ENCODE results near the gene TRAF4. TPM values are rescaled to one million over a fixed set of nuclear protein-coding genes. Genes with fewer than 3 reads are reported as not detected.

TRAF4 gene
- polyA plus RNA-seq, 1 donor from 2014 or later, result 139 TPM

GRCh38 chr17:28747801-28748750 lies 4.3 kb downstream of the TRAF4 start:
- Histone ChIP-seq H3K9ac (ENCODE audit: low read length) (peak overlapping the region; percentile 7), H3K9me2 (ENCODE audit: insufficient read depth, low read length) (no peaks in the 10 kb centered on the region), H3K27ac (ENCODE audit: low read length) (no peak overlapping the region), H3K27me3 (ENCODE audit: insufficient read depth, low read depth, low read length) (no peaks in the 10 kb centered on the region), H3K79me2 (replicated peaks; ENCODE audit: insufficient read depth, low read length) (peaks cover 43% of the 10 kb centered on the region), H4K20me1 (ENCODE audit: insufficient read depth) (peaks cover 28% of the 10 kb centered on the region), H3F3A (ENCODE audit: insufficient read depth, low read length, poor library complexity, severe bottlenecking) (peaks cover 4% of the 10 kb centered on the region), H3K9me3 (ENCODE audit: low read length) (no peaks in the 10 kb centered on the region), H3K4me2 (ENCODE audit: low read length) (no peak overlapping the region), H3K36me3 (ENCODE audit: insufficient read depth, low read length) (peaks cover 22% of the 10 kb centered on the region), H2AFZ (ENCODE audit: low read depth, low read length) (no peak overlapping the region), H3K4me3 (ENCODE audit: low read length) (no peak overlapping the region)
- TF ChIP-seq EZH2 (IDR thresholded peaks at IDR 0.05; ENCODE audit: borderline replicate concordance, insufficient read depth, low read length, poor library complexity, severe bottlenecking), result no peak
- peak; percentile 5 for TF ChIP-seq POLR2AphosphoS5 (IDR thresholded peaks at IDR 0.05)
- TF ChIP-seq TAF1 (IDR thresholded peaks at IDR 0.05; ENCODE audit: low read depth), result no peak

GRCh38 chr17:28748852-28749515 lies 5.2 kb downstream of the TRAF4 start:
- no peaks in the 10 kb centered on the region for H3K9me2 ChIP-seq (ENCODE audit: insufficient read depth, low read length)
- H3K4me3 ChIP-seq (ENCODE audit: low read length), result peak overlapping the region; percentile 39
- no peaks in the 10 kb centered on the region for H3K27me3 ChIP-seq (ENCODE audit: insufficient read depth, low read depth, low read length)
- H2AFZ ChIP-seq (ENCODE audit: low read depth, low read length), result no peak overlapping the region
- peak overlapping the region; percentile 56 for H3K9ac ChIP-seq (ENCODE audit: low read length)
- H3K4me2 ChIP-seq (ENCODE audit: low read length), result no peak overlapping the region
- H3K27ac ChIP-seq (ENCODE audit: low read length), result peak overlapping the region; percentile 59
- TF ChIP-seq EZH2 (IDR thresholded peaks at IDR 0.05; ENCODE audit: borderline replicate concordance, insufficient read depth, low read length, poor library complexity, severe bottlenecking) (no peak), MXI1 (conservative IDR thresholded peaks at IDR 0.05; ENCODE audit: poor library complexity, severe bottlenecking) (no peak), POLR2AphosphoS5 (IDR thresholded peaks at IDR 0.05) (peak; percentile 1)
- H3F3A ChIP-seq (ENCODE audit: insufficient read depth, low read length, poor library complexity, severe bottlenecking), result peaks cover 4% of the 10 kb centered on the region
- H4K20me1 ChIP-seq (ENCODE audit: insufficient read depth), result peaks cover 28% of the 10 kb centered on the region
- peaks cover 43% of the 10 kb centered on the region for H3K79me2 ChIP-seq (replicated peaks; ENCODE audit: insufficient read depth, low read length)
- H3K9me3 ChIP-seq (ENCODE audit: low read length), result no peaks in the 10 kb centered on the region
- peaks cover 22% of the 10 kb centered on the region for H3K36me3 ChIP-seq (ENCODE audit: insufficient read depth, low read length)

GRCh38 chr17:28749516-28750177 lies 5.8 kb downstream of the TRAF4 start:
- Histone ChIP-seq H3K4me2 (ENCODE audit: low read length) (no peak overlapping the region), H3F3A (ENCODE audit: insufficient read depth, low read length, poor library complexity, severe bottlenecking) (peaks cover 4% of the 10 kb centered on the region), H3K36me3 (ENCODE audit: insufficient read depth, low read length) (peaks cover 22% of the 10 kb centered on the region), H2AFZ (ENCODE audit: low read depth, low read length) (no peak overlapping the region), H3K9me2 (ENCODE audit: insufficient read depth, low read length) (no peaks in the 10 kb centered on the region), H3K4me3 (ENCODE audit: low read length) (peak overlapping the region; percentile 39), H3K9ac (ENCODE audit: low read length) (peak overlapping the region; percentile 56), H4K20me1 (ENCODE audit: insufficient read depth) (peaks cover 28% of the 10 kb centered on the region), H3K27me3 (ENCODE audit: insufficient read depth, low read depth, low read length) (no peaks in the 10 kb centered on the region), H3K9me3 (ENCODE audit: low read length) (no peaks in the 10 kb centered on the region), H3K79me2 (replicated peaks; ENCODE audit: insufficient read depth, low read length) (peaks cover 36% of the 10 kb centered on the region), H3K27ac (ENCODE audit: low read length) (peak overlapping the region; percentile 59)
- no peak for TF ChIP-seq REST (IDR thresholded peaks at IDR 0.05; ENCODE audit: borderline replicate concordance)
- no peak for TF ChIP-seq SMC3 (conservative IDR thresholded peaks at IDR 0.05; ENCODE audit: poor library complexity)
- TF ChIP-seq TAF1 (IDR thresholded peaks at IDR 0.05; ENCODE audit: low read depth), result no peak
- no peak for TF ChIP-seq CTCF (IDR thresholded peaks at IDR 0.05; ENCODE audit: poor library complexity, severe bottlenecking)
- no peak for TF ChIP-seq POLR2AphosphoS5 (IDR thresholded peaks at IDR 0.05)
- TF ChIP-seq EP300 (conservative IDR thresholded peaks at IDR 0.05; ENCODE audit: poor library complexity, severe bottlenecking), result no peak
- no peak for TF ChIP-seq RAD21 (conservative IDR thresholded peaks at IDR 0.05)
- TF ChIP-seq MXI1 (conservative IDR thresholded peaks at IDR 0.05; ENCODE audit: poor library complexity, severe bottlenecking), result no peak
- no peak for TF ChIP-seq EZH2 (IDR thresholded peaks at IDR 0.05; ENCODE audit: borderline replicate concordance, insufficient read depth, low read length, poor library complexity, severe bottlenecking)

Measured in neural cell (in vitro differentiated cells).